Body of pancreas (tissue), 4 donors: ENCODE data around the gene SYT6.

Experiments used
- CTCF ChIP-seq, 7 experiments: fragments of 450-650 bp in 4 of 7; fragments of 200-600 bp in 3 of 7; sonication (generic) in 3 of 7; IDR thresholded peaks; one replicate each; pipeline ENCODE4 v1.5.1; 2016 to 2019; ENCODE audit warnings: antibody characterized with exemption in 7 of 7
- POLR2A ChIP-seq, 3 donors: fragments of 450-650 bp; IDR thresholded peaks; one replicate each; pipeline ENCODE4 v1.6.1; 2016; ENCODE audit warnings: antibody characterized with exemption in 3 of 3, mild to moderate bottlenecking in 2 of 3

GRCh38 chr1:114154963-114155322 lies 1.3 kb upstream of the SYT6 start:
- TF ChIP-seq CTCF (IDR thresholded peaks at IDR 0.05) (no peak), POLR2A (IDR thresholded peaks at IDR 0.05) (no peak)
